B cell (primary cell): ENCODE results near the gene ATP5ME. TPM values are rescaled to one million over a fixed set of nuclear protein-coding genes. Genes with fewer than 3 reads are reported as not detected.

ENCODE experiments used
- ATAC-seq: fragments of 200-7000 bp; cut with Tn5 transposase; one replicate; pipeline ENCODE4 v1.10.0; 2021; ENCODE audit warnings: low read depth, mild to moderate bottlenecking, moderate number of reproducible peaks, moderate library complexity
- CTCF ChIA-PET: fragments of 350-600 bp; sonication (Branson Sonifier 250); formaldehyde crosslinking; loops from one replicate; lab custom pipeline; 2021; ENCODE audit warnings: antibody characterized with exemption, inconsistent platforms; lab: Charles Lee
- POLR2A ChIA-PET: fragments of 350-600 bp; sonication (Branson Sonifier 250); formaldehyde crosslinking; loops from one replicate; lab custom pipeline; 2021; ENCODE audit warnings: antibody characterized with exemption; lab: Charles Lee
- DNase-seq: peaks from one replicate; pipeline ENCODE4 v3.0.0; 2013
- H2AFZ ChIP-seq: 2 replicates; pipeline ENCODE4 v1.6.1; 2012; ENCODE audit warnings: mild to moderate bottlenecking, low read depth, low read length; ENCODE audit not compliant: insufficient read depth, poor library complexity, severe bottlenecking
- H3K27ac ChIP-seq, 2 donors: 1 replicate in 1 of 2; 2 replicates in 1 of 2; pipeline ENCODE4 v1.5.1; 2012 to 2013; ENCODE audit warnings: low read length in 2 of 2, mild to moderate bottlenecking in 2 of 2, moderate library complexity in 1 of 2
- H3K27me3 ChIP-seq, 4 experiments: fragments of 200-600 bp in 1 of 4; sonication (generic) in 1 of 4; replicated peaks in 1 of 4; 1 replicate in 2 of 4; 2 replicates in 2 of 4; pipeline versions ENCODE4 v1.6.1 to v1.7.0; 2013 to 2016; ENCODE audit warnings: low read length in 3 of 4, mild to moderate bottlenecking in 2 of 4, mixed read lengths in 1 of 4, moderate library complexity in 1 of 4; ENCODE audit not compliant: insufficient read depth in 4 of 4, control insufficient read depth in 3 of 4; ENCODE audit errors: control extremely low read depth in 1 of 4
- H3K36me3 ChIP-seq, 2 experiments: replicated peaks in 1 of 2; 1 replicate in 1 of 2; 2 replicates in 1 of 2; pipeline versions ENCODE4 v1.6.1 to v1.7.1; 2013; ENCODE audit warnings: low read length in 1 of 2; ENCODE audit not compliant: insufficient read depth in 2 of 2, control insufficient read depth in 1 of 2; ENCODE audit errors: control extremely low read depth in 1 of 2, extremely low read depth in 1 of 2
- H3K4me1 ChIP-seq, 2 donors: fragments of 200-600 bp in 1 of 2; sonication (generic) in 1 of 2; 1 replicate in 1 of 2; 2 replicates in 1 of 2; pipeline versions ENCODE4 v1.5.1 to v1.6.1; 2013 to 2017; ENCODE audit warnings: low read length in 2 of 2; ENCODE audit not compliant: control insufficient read depth in 2 of 2, insufficient read depth in 2 of 2
- H3K4me2 ChIP-seq: replicated peaks from 2 replicates; pipeline ENCODE3; 2012; ENCODE audit warnings: mild to moderate bottlenecking, low read depth, low read length; ENCODE audit not compliant: poor library complexity, severe bottlenecking
- H3K4me3 ChIP-seq, 5 experiments: fragments of 200-600 bp in 1 of 5; sonication (generic) in 1 of 5; 1 replicate in 3 of 5; 2 replicates in 2 of 5; pipeline versions ENCODE4 v1.5.1 to v1.7.0; 2011 to 2016; ENCODE audit warnings: low read length in 4 of 5, mild to moderate bottlenecking in 4 of 5, low read depth in 2 of 5, control low read depth in 1 of 5, moderate library complexity in 1 of 5; ENCODE audit not compliant: insufficient read depth in 1 of 5; ENCODE audit errors: control extremely low read depth in 1 of 5, extremely low read depth in 1 of 5
- H3K79me2 ChIP-seq: fragments of 200-600 bp; sonication (generic); one replicate; pipeline ENCODE4 v1.6.0; 2016; ENCODE audit warnings: low read length; ENCODE audit not compliant: control insufficient read depth, insufficient read depth
- H3K9ac ChIP-seq: fragments of 200-600 bp; sonication (generic); 2 replicates; pipeline ENCODE4 v1.6.1; 2017; ENCODE audit warnings: mild to moderate bottlenecking, low read length, moderate library complexity
- H3K9me3 ChIP-seq, 3 donors: one replicate each; pipeline versions ENCODE4 v1.6.1 to v1.7.1; 2013; ENCODE audit warnings: low read length in 2 of 3; ENCODE audit not compliant: control insufficient read depth in 2 of 3, insufficient read depth in 1 of 3; ENCODE audit errors: control extremely low read depth in 1 of 3
- H4K20me1 ChIP-seq: 2 replicates; pipeline ENCODE4 v1.6.0; 2012; ENCODE audit warnings: mild to moderate bottlenecking, low read length; ENCODE audit not compliant: insufficient read depth, control insufficient read depth, poor library complexity, severe bottlenecking
- H3K27ac Mint-ChIP-seq: one replicate; pipeline ENCODE4 v1.8.0; 2021; ENCODE audit warnings: mixed read lengths
- H3K27me3 Mint-ChIP-seq: one replicate; pipeline ENCODE4 v1.8.0; 2021; ENCODE audit warnings: mixed read lengths
- H3K4me1 Mint-ChIP-seq: one replicate; pipeline ENCODE4 v1.8.0; 2021; ENCODE audit warnings: mixed read lengths
- H3K4me3 Mint-ChIP-seq: one replicate; pipeline ENCODE4 v1.8.0; 2021; ENCODE audit warnings: mixed read lengths
- H3K9me3 Mint-ChIP-seq: one replicate; pipeline ENCODE4 v1.8.0; 2022; ENCODE audit warnings: mixed read lengths; ENCODE audit not compliant: insufficient read depth
- CTCF ChIP-seq: fragments of 200-600 bp; IDR thresholded peaks from one replicate; pipeline ENCODE4 v1.8.0; 2022; ENCODE audit warnings: antibody characterized with exemption, mild to moderate bottlenecking
- EZH2 ChIP-seq: IDR thresholded peaks from 2 replicates; pipeline ENCODE4 v1.6.1; 2012; ENCODE audit warnings: borderline replicate concordance, low read depth, mild to moderate bottlenecking, moderate library complexity, low read length; ENCODE audit not compliant: insufficient read depth, poor library complexity, severe bottlenecking
- WGBS: methylation state at CpG from one replicate; pipeline ENCODE4 v1.1.5; 2013; ENCODE audit warnings: missing lambda C conversion rate; ENCODE audit not compliant: insufficient coverage; 5-methylcytosine and 5-hydroxymethylcytosine counted together
- intact Hi-C: fragments of 100-400 bp; cut with micrococcal nuclease; formaldehyde crosslinking; loops from one replicate; pipeline ENCODE4 v1.10.0; 2022
- polyA plus RNA-seq: library from polyadenylated mRNA; depleted of rRNA; stranded (reverse); fragments of >200 nt; gene quantifications from 2 replicates; pipeline ENCODE4 v1.2.3, GENCODE V29; 2012
- total RNA-seq, 2 donors: library from RNA; stranded (reverse); fragments of 120-200 nt in 1 of 2; gene quantifications; 1 replicate in 1 of 2; 2 replicates in 1 of 2; pipeline versions ENCODE4 v1.2.3 to v1.2.4, GENCODE V29; 2013 to 2022

ATP5ME gene
- total and polyA plus RNA-seq, 2 donors (not counting 1 experiment from before 2014, with no cell fraction given): 129 to 153 TPM

GRCh38 chr4:629636-629914 lies 44.5 kb downstream of the ATP5ME start:
- no peak overlapping the region for H3K27ac Mint-ChIP-seq
- intact Hi-C loops: no loop called here
- no peaks in the 10 kb centered on the region for H4K20me1 ChIP-seq
- no peak overlapping the region for H2AFZ ChIP-seq
- peaks cover 0 to 29% (median 3%) of the 10 kb centered on the region in 3 donors for H3K9me3 ChIP-seq
- ChIA-PET CTCF (no interaction called here), POLR2A (no interaction called here)
- TF ChIP-seq CTCF (no peak), EZH2 (no peak)
- DNase-seq (no peak), ATAC-seq (no peak)
- H3K4me1 Mint-ChIP-seq: no peaks in the 10 kb centered on the region
- 91% methylated on average over 9 of the region's 9 CpGs for WGBS
- no peak overlapping the region for H3K4me2 ChIP-seq
- peaks cover under 1% of the 10 kb centered on the region for H3K27me3 Mint-ChIP-seq
- no peak overlapping the region for H3K27ac ChIP-seq
- H3K4me1 ChIP-seq: no peaks in the 10 kb centered on the region
- no peaks in the 10 kb centered on the region for H3K36me3 ChIP-seq
- no peak overlapping the region for H3K4me3 ChIP-seq
- H3K9me3 Mint-ChIP-seq: no peaks in the 10 kb centered on the region
- H3K27me3 ChIP-seq: peaks cover 0 to 5% (median 0%) of the 10 kb centered on the region in 4 experiments
- no peak overlapping the region for H3K9ac ChIP-seq
- H3K4me3 Mint-ChIP-seq: no peak overlapping the region
- H3K79me2 ChIP-seq: no peaks in the 10 kb centered on the region

- Histone ChIP-seq H3K4me2 (no peak overlapping the region), H3K36me3 (no peaks in the 10 kb centered on the region), H3K4me3 (no peak overlapping the region), H2AFZ (no peak overlapping the region), H4K20me1 (no peaks in the 10 kb centered on the region), H3K27ac (no peak overlapping the region), H3K79me2 (no peaks in the 10 kb centered on the region), H3K4me1 (no peaks in the 10 kb centered on the region), H3K27me3 (peaks cover 0 to 6% (median 0%) of the 10 kb centered on the region in 4 experiments), H3K9me3 (peaks cover 0 to 33% (median 3%) of the 10 kb centered on the region in 3 donors), H3K9ac (no peak overlapping the region)
- Mint-ChIP-seq H3K4me1 (no peaks in the 10 kb centered on the region), H3K27me3 (peaks cover 4% of the 10 kb centered on the region), H3K9me3 (no peaks in the 10 kb centered on the region), H3K4me3 (no peak overlapping the region), H3K27ac (no peak overlapping the region)
- DNase-seq (no peak), ATAC-seq (no peak)
- intact Hi-C loops: no loop called here
- TF ChIP-seq EZH2 (no peak), CTCF (no peak)
- WGBS: 92% methylated on average over 26 of the region's 27 CpGs
- POLR2A ChIA-PET: no interaction called here
- CTCF ChIA-PET: no interaction called here
Measured at GRCh38 chr4:628821-629635, 45.0 kb downstream of the ATP5ME start.
